Activated CD8-positive, alpha-beta T cell treated with anti-CD3 and anti-CD28 coated beads for 36 hours (primary cell): ENCODE data around the gene CRYBA2. TPM values are rescaled to one million over a fixed set of nuclear protein-coding genes. Genes with fewer than 3 reads are reported as not detected.

Source experiments
- ATAC-seq: fragments of 200-7000 bp; cut with Tn5 transposase; one replicate; pipeline ENCODE4 v1.10.0; 2021; ENCODE audit warnings: mild to moderate bottlenecking, moderate library complexity
- CTCF ChIA-PET: fragments of 350-600 bp; sonication (Branson Sonifier 250); formaldehyde crosslinking; loops from one replicate; lab custom pipeline; 2021; ENCODE audit warnings: antibody characterized with exemption; lab: Charles Lee
- POLR2A ChIA-PET: fragments of 350-600 bp; sonication (Branson Sonifier 250); formaldehyde crosslinking; loops from one replicate; lab custom pipeline; 2021; ENCODE audit warnings: antibody characterized with exemption; lab: Charles Lee
- DNase-seq: peaks from one replicate; pipeline ENCODE4 v3.0.0-alpha.2; 2020
- H3K27ac Mint-ChIP-seq: one replicate; pipeline ENCODE4 v1.8.0; 2021; ENCODE audit warnings: mild to moderate bottlenecking, mixed read lengths
- H3K27me3 Mint-ChIP-seq: one replicate; pipeline ENCODE4 v1.8.0; 2021; ENCODE audit warnings: mixed read lengths
- H3K36me3 Mint-ChIP-seq: one replicate; pipeline ENCODE4 v1.8.0; 2021; ENCODE audit warnings: low read depth, mixed read lengths
- H3K4me1 Mint-ChIP-seq: one replicate; pipeline ENCODE4 v1.8.0; 2021; ENCODE audit warnings: low read depth, mixed read lengths
- H3K4me3 Mint-ChIP-seq: one replicate; pipeline ENCODE4 v1.8.0; 2021; ENCODE audit warnings: mild to moderate bottlenecking, moderate library complexity, mixed read lengths
- H3K9me3 Mint-ChIP-seq: one replicate; pipeline ENCODE4 v1.8.0; 2021; ENCODE audit warnings: mixed read lengths
- CTCF ChIP-seq: fragments of 200-600 bp; IDR thresholded peaks from one replicate; pipeline ENCODE4 v1.8.0; 2022; ENCODE audit warnings: antibody characterized with exemption, mild to moderate bottlenecking
- intact Hi-C: fragments of 100-400 bp; cut with micrococcal nuclease; formaldehyde crosslinking; loops from one replicate; pipeline ENCODE4 v1.10.0; 2022
- total RNA-seq, 2 experiments: library from RNA; stranded (reverse); gene quantifications; one replicate each; pipeline ENCODE4 v1.2.3, GENCODE V29; 2021

The CRYBA2 gene
- total RNA-seq, 2 experiments from 2014 or later, result not detected

- no peak overlapping the region for H3K4me3 Mint-ChIP-seq
- TF ChIP-seq CTCF, result no peak
- DNase-seq (no peak), ATAC-seq (no peak)
- H3K27ac Mint-ChIP-seq, result no peak overlapping the region
- intact Hi-C loops, result no loop called here
- H3K9me3 Mint-ChIP-seq, result no peaks in the 10 kb centered on the region
- CTCF ChIA-PET, result interaction anchor here (1.0 to 3.1 kb wide), 3 partner anchors 9 to 41 kb away, joined by 3 to 17 read pairs (median 5); no protein-coding TSS in a partner anchor
- POLR2A ChIA-PET, result interaction anchor here (1.0 kb wide), 1 partner anchor 56 kb away, joined by 3 read pairs; no protein-coding TSS in a partner anchor
- peaks cover 2% of the 10 kb centered on the region for H3K27me3 Mint-ChIP-seq
- H3K36me3 Mint-ChIP-seq, result no peaks in the 10 kb centered on the region
- H3K4me1 Mint-ChIP-seq, result no peaks in the 10 kb centered on the region
Observed at GRCh38 chr2:219020604-219021365, 27.6 kb upstream of the CRYBA2 start.

GRCh38 chr2:219019436-219019835 lies 26.2 kb upstream of the CRYBA2 start:
- ChIA-PET POLR2A (no interaction called here), CTCF (interaction anchor here (0.7 to 3.1 kb wide), 2 partner anchors 10 to 25 kb away, joined by 3 to 17 read pairs; no protein-coding TSS in a partner anchor)
- no peak for DNase-seq
- Mint-ChIP-seq H3K9me3 (no peaks in the 10 kb centered on the region), H3K4me1 (no peaks in the 10 kb centered on the region), H3K36me3 (no peaks in the 10 kb centered on the region), H3K4me3 (no peak overlapping the region), H3K27ac (no peak overlapping the region), H3K27me3 (peaks cover 2% of the 10 kb centered on the region)
- intact Hi-C loops, result no loop called here
- no peak for TF ChIP-seq CTCF
- no peak for ATAC-seq

GRCh38 chr2:219018726-219019125 lies 25.5 kb upstream of the CRYBA2 start:
- Mint-ChIP-seq H3K4me3 (no peak overlapping the region), H3K4me1 (no peaks in the 10 kb centered on the region), H3K36me3 (no peaks in the 10 kb centered on the region), H3K27me3 (peaks cover 3% of the 10 kb centered on the region), H3K27ac (no peak overlapping the region), H3K9me3 (no peaks in the 10 kb centered on the region)
- POLR2A ChIA-PET, result no interaction called here
- DNase-seq (no peak), ATAC-seq (no peak)
- no peak for TF ChIP-seq CTCF
- intact Hi-C loops, result no loop called here
- CTCF ChIA-PET, result interaction anchor here (3.1 kb wide), 1 partner anchor 11 kb away, joined by 17 read pairs; no protein-coding TSS in a partner anchor

GRCh38 chr2:219018286-219018685 lies 25.1 kb upstream of the CRYBA2 start:
- intact Hi-C loops, result no loop called here

More at GRCh38 chr2:219018286-219018685, 25.1 kb upstream of the CRYBA2 start:
- H3K4me1 Mint-ChIP-seq, result no peaks in the 10 kb centered on the region
- no peaks in the 10 kb centered on the region for H3K9me3 Mint-ChIP-seq
- no peak for TF ChIP-seq CTCF
- H3K27me3 Mint-ChIP-seq, result peaks cover 3% of the 10 kb centered on the region
- no peak overlapping the region for H3K27ac Mint-ChIP-seq
- ATAC-seq (no peak), DNase-seq (no peak)
- POLR2A ChIA-PET, result interaction anchor here (0.8 kb wide), 1 partner anchor 10 kb away, joined by 3 read pairs; no protein-coding TSS in a partner anchor
- H3K4me3 Mint-ChIP-seq, result no peak overlapping the region
- H3K36me3 Mint-ChIP-seq, result no peaks in the 10 kb centered on the region
- CTCF ChIA-PET, result interaction anchor here (1.2 to 2.9 kb wide), 2 partner anchors 11 to 22 kb away, joined by 3 to 10 read pairs; no protein-coding TSS in a partner anchor
